HEK293 (cell line): ENCODE data around the gene RSPH10B.
"Not testable (repeated sequence)": the region's sequence is repeated elsewhere in the genome, so short reads cannot be mapped to it uniquely, and the experiment has no call there.

Experiments
- CTCF ChIP-seq: fragments of 450-650 bp; formaldehyde crosslinking; IDR thresholded peaks from 2 replicates; pipeline ENCODE4 v1.5.1; 2016; ENCODE audit warnings: missing biosample characterization, missing genetic modification characterization
- MZF1 ChIP-seq: fragments of 450-650 bp; formaldehyde crosslinking; IDR thresholded peaks from 2 replicates; pipeline ENCODE4 v1.5.1; 2017; ENCODE audit warnings: missing biosample characterization, missing genetic modification characterization, borderline replicate concordance
- ZFP69B ChIP-seq: fragments of 450-650 bp; formaldehyde crosslinking; IDR thresholded peaks from 2 replicates; pipeline ENCODE4 v1.5.1; 2016; ENCODE audit warnings: missing biosample characterization, missing genetic modification characterization
- ZIC2 ChIP-seq: fragments of 450-650 bp; formaldehyde crosslinking; IDR thresholded peaks from 2 replicates; pipeline ENCODE4 v1.5.1; 2016; ENCODE audit warnings: missing biosample characterization, missing genetic modification characterization
- ZNF24 ChIP-seq: fragments of 450-650 bp; formaldehyde crosslinking; IDR thresholded peaks from 2 replicates; pipeline ENCODE4 v1.5.1; 2016; ENCODE audit warnings: missing biosample characterization, missing genetic modification characterization

GRCh38 chr7:5973580-5973979 is 3.1 kb upstream of the RSPH10B start:
- not testable (repeated sequence) for TF ChIP-seq CTCF (tag by site-specific recombination); MZF1; ZIC2 (tag by site-specific recombination); ZFP69B (tag by site-specific recombination); ZNF24 (tag by site-specific recombination)
